ENCODE data around the gene RBM14.
"Not testable (repeated sequence)": the region's sequence is repeated elsewhere in the genome, so short reads cannot be mapped to it uniquely, and the experiment has no call there.

The RBM14 gene

GRCh38 chr11:66632952-66633351, 16.5 kb downstream of the RBM14 start:
- DNase-seq (ENCODE audit: low read depth in 2 of 2), result no peak

DNA sequence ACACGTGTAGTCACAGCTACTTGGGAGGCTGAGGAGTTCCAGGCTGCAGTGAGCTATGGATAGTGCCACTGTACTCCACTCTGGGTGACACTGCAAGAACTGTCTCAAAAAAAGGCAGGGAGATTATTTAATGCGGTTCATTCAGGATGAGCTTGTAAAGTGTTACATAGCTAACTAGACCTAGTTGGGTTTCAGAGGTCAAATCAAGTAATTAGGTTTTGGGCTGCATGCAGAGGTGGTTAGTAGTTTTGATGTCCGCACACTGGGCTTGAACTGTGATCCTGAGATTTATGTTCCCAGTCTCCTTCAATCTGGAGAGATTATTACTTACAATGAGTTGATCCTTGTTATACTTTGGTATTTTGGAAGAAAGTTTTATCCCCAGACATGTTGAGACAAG, 20.0 kb downstream of the RBM14 start:
- no peak for DNase-seq (ENCODE audit: low read depth in 2 of 2)

DNA sequence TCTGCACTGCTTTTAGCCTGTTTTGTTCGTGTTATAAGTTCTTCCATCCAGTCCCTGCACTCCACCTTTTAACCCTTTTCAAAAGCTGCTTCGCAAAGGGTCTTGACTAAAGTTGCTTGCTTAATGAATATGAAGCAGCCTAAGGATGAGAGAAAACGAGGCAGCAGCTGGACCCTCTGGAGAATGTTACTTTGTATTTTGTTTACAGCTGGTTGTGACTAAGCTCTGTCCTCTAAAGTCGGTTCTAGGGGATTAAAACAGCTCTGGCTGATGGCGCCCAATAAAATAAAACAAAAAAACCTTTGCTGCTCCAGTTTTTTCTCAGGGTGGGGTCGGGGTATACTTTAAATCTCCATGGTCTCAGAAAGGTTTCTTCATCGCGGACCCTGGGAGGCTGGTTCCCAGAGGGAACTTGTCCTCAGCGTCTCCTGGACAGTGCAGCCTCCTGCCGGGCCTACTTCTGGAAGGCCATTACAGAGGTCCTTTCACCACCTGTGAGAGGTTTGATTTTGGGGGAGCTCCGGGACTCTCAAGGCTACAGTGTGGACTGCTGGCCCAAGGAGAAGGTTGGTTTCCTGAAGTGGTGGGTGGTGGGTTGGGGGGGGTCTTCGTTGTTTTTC, 21.2 kb downstream of the RBM14 start:
- no peak for DNase-seq (ENCODE audit: low read depth in 2 of 2)

DNA sequence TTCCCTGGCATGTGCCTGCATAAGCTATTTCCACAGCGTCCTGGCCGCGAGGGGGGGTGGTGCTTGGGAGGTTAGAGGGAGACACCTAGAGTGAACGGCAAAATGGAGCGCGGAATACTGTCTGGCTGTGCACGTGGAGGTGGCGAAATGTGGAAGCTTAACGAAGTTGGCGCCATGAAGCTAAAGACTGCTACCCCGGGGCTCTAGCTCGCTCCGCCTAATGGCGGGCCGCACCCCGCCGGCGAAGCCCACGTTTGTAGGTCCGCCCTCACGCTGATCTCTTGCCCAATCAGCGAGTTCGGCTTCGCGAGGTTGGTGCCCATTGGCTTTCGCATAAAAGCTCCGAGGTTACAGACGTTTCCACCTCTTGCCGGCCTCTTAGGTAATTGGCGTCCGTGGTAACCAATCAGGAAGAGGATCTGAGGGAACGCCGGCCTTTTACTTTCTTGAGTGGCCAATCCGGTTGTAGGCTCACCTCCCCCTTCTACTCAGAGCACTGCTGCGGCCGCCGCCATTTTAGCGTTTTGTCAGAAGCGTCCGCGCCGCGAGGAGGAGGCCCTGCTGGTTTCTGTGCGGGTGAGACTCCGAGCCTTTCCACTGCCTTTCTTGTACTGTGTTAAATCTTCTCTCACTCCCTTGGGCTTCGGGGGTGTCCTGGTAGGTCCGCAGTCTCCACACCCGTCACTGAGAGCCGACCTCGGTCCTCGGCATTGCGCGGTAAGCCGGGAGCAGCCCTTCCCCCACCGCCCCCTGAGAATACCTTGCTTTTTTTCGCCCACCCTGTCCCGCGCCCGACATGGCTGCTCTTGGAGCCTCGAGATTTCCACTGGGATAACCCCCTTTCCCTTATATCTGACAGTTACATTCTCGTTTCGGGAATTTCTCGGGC, 22.0 kb downstream of the RBM14 start, which contains the start of gene RBM4:
TSS of gene RBM4 (plus strand) at position 527 of the 889 bp plus-strand sequence. CDS start 1,009 bp downstream, outside the sequence.
- DNase-seq (ENCODE audit: low read depth in 2 of 2), result peak; percentile 90 to 98

DNA sequence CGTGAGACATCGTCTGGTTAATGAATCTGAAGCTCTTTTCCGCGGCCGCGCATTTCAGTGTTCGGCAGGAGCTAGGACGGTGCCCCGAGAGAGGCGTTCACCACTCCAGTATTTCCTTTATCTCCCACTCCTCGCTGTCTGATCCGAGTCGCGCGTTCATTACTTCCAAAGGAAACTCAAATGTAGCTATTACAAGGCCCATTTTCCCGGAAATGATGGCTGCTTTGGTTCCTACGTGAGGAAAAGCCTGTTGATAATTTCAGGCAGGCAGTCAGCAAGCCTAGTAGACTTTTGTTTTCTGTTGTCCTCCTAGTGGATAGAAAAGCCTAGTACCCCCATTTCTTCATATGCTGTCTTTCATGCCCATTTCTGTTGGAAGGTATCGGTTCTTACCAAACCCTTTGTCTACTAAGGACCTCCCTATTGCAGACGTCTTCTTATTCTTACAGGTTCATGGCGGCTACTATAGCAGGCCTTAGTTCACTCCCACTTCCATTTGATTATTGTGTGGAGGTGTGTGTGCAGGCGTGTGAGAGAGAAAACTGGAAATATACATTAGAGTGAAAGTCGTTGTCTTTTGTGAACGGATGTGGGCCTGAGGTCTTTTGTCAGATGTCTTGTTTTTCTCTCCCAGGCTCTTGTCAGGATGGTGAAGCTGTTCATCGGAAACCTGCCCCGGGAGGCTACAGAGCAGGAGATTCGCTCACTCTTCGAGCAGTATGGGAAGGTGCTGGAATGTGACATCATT, 22.8 kb downstream of the RBM14 start:
- no peak for DNase-seq (ENCODE audit: low read depth in 2 of 2)

- DNase-seq (ENCODE audit: low read depth in 2 of 2), result not testable (repeated sequence)
These were observed 23.4 kb downstream of the RBM14 start for GRCh38 chr11:66639814-66640340.

DNA sequence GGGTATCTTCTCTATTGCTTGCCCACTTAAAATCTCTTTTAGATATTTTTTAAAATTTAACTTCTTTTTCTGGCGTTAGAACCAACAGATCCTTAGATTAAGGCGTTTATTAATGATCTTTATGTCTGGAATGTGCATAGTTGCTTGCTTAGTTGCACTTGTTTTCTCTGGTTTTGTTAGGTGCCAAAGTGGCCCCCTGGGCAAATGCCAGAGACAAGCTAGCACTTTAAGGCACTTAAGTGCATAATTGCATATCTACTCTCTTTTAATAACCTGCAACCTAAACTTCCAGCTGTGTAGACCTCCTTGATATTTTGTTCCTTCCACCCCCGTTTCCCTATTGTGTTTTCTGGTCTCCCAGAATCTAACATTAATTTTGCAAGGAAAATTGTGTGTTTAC, 25.4 kb downstream of the RBM14 start:
- DNase-seq (ENCODE audit: low read depth in 2 of 2), result no peak

GRCh38 chr11:66643745-66644437, 27.5 kb downstream of the RBM14 start:
- no peak for DNase-seq (ENCODE audit: low read depth in 2 of 2)

- no peak for DNase-seq (ENCODE audit: low read depth in 2 of 2)
These were observed 30.4 kb downstream of the RBM14 start for GRCh38 chr11:66646828-66647227.

DNA sequence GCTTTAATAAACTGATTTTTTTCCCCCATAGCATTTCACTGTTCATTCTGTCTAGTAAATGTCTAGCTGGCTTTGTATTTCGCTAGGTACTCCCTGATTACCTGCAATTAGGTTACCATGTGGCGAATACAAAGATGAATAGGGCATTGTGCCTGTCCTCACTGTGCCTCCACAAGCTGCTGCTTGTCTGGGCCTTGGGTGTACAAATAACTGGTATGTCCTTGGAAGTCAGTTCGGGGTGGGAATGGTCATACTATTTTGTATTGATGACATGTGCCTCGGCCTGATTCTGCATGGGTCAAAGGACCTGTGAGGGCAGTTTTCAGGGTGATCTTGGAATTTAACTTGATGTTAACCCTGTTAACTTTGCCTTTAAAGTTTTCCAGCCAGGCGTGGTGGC, 33.5 kb downstream of the RBM14 start:
- no peak for DNase-seq (ENCODE audit: low read depth in 2 of 2)

DNA sequence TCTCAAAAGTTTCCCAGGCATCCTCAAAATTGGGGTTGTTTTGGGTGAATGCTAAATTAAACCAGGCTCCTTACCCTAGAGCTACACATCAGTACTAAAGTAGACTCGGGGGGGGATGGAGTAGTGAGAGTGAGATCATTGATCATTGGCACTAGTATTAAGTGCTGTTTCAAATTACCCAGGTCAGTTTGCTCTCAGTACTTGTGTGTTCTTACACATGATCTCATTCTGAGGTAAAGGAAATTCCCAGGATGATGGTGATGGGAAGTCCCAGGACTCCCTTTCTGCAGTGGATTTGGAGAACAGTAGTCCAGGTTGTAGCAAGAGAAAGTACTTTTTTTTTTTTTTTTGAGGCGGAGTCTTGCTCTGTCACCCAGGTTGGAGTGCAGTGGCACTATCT, 34.6 kb downstream of the RBM14 start:
- DNase-seq (ENCODE audit: low read depth in 2 of 2), result no peak

DNA sequence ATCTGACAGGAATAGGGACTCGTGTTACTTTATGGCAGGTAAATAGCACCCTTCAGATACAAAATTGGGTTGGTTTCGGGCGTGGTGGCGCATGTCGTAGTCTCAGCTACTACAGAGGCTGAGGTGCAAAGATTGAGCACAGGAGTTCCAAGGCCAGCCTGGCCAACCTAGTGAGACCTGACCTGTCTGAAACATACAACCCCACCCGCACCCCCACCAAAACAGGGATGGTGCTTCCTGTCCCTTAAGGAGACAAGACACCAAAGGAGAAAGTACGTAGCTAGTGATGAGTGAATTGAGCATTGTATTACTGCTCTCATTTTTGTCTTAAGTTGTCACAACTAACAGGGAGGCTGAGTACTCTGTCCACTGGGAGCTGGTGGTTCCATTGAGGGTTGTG, 36.2 kb downstream of the RBM14 start:
- no peak for DNase-seq (ENCODE audit: low read depth in 2 of 2)

DNA sequence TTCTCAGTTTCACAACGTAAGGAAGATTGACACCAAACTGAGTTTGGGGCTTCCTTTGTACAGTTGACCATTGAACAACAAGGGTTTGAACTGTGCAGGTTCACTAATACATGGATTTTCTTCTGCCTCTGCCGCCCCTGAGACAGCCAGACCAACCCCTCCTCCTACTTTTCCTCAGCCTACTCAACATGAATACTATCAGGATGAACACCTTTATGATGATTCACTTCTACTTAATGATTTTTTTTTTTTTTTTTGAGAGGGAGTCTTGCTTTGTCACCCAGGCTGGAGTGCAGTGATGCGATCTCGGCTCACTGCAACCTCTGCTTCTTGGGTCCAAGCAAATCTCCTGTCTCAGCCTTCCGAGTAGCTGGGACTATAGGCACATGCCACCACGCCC, 36.7 kb downstream of the RBM14 start:
- no peak for DNase-seq (ENCODE audit: low read depth in 2 of 2)

GRCh38 chr11:66659763-66660162, 43.3 kb downstream of the RBM14 start:
- no peak for DNase-seq (ENCODE audit: low read depth in 2 of 2)

DNA sequence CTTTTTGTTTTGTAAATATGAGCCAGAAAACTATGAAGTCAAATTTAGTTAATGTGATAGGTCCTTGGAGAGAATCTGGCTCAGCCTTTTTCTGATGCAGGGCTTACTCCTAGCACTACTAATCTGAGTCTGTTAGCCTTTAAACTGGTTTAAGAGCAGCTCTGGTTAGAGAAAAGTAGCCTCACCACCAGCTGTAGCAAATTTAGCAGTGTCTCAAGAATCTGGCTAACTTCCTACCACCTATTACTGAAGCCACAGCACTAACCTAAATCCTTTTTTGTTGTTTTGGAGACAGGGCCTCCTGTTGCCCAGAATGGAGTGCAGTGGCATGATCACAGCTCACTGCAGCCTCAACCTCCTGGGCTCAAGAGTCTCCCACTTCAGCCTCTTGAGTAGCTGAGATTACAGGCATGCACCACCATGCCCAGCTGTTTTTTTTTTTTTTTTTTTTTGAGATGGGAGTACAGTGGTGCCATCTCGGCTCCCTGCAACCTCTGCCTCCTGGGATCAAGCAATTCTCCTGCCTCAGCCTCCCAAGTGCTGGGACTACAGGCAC, 47.4 kb downstream of the RBM14 start:
- no peak for DNase-seq (ENCODE audit: low read depth in 2 of 2)

GRCh38 chr11:66665369-66665768, 48.9 kb downstream of the RBM14 start:
- DNase-seq (ENCODE audit: low read depth in 2 of 2), result no peak

GRCh38 chr11:66670816-66671215, 54.4 kb downstream of the RBM14 start:
- no peak for DNase-seq (ENCODE audit: low read depth in 2 of 2)

GRCh38 chr11:66674964-66675602, 58.7 kb downstream of the RBM14 start:
- DNase-seq (ENCODE audit: low read depth in 2 of 2), result no peak

GRCh38 chr11:66676282-66676919, 60.0 kb downstream of the RBM14 start:
- DNase-seq (ENCODE audit: low read depth in 2 of 2), result no peak
